ENCODE results near the gene ZBTB12. TPM values are rescaled to one million over a fixed set of nuclear protein-coding genes. Genes with fewer than 3 reads are reported as not detected.
A peak's percentile ranks its signal among the peaks of the same experiment; 100 is the strongest.

ZBTB12 gene
- total RNA-seq, 1 experiment from 2014 or later: 11.7 TPM

GRCh38 chr6:31877125-31877650 lies 24.7 kb downstream of the ZBTB12 start:
- peaks cover 15% of the 10 kb centered on the region; the same call in 1 of the 2 replicates for H3K4me1 ChIP-seq
- Mint-ChIP-seq H3K27me3 (ENCODE audit: insufficient read depth, unreplicated experiment) (no peaks in the 10 kb centered on the region), H3K4me3 (ENCODE audit: unreplicated experiment) (no peak overlapping the region), H3K36me3 (ENCODE audit: insufficient read depth, unreplicated experiment) (peaks cover 15% of the 10 kb centered on the region), H3K27ac (ENCODE audit: unreplicated experiment) (peak overlapping the region; percentile 84), H3K9me3 (ENCODE audit: unreplicated experiment) (no peaks in the 10 kb centered on the region), H3K4me1 (ENCODE audit: low read depth, unreplicated experiment) (peaks cover 8% of the 10 kb centered on the region)
- DNase-seq: no peak
- POLR2A ChIA-PET: no interaction called here
- H3K4me3 ChIP-seq (ENCODE audit: low read depth, low read length): no peak overlapping the region
- no peaks in the 10 kb centered on the region for H3K27me3 ChIP-seq (replicated peaks; ENCODE audit: control insufficient read depth, insufficient read depth, low read length)
- no TSS peak for BruUV-seq (replicated peaks)
- TF ChIP-seq CTCF (IDR thresholded peaks at IDR 0.05; ENCODE audit: insufficient read depth in 1 of 2, low read depth in 1 of 2, low read length in 1 of 2, severe bottlenecking in 1 of 2, unreplicated experiment in 1 of 2): no peak
- no peaks in the 10 kb centered on the region for H3K9me3 ChIP-seq
- H3K36me3 ChIP-seq (ENCODE audit: control insufficient read depth, insufficient read depth, low read length): no peaks in the 10 kb centered on the region; the same call in 1 of the 2 replicates
- intact Hi-C loops (cut with micrococcal nuclease; ENCODE audit: unreplicated experiment): no loop called here
- CTCF ChIA-PET: interaction anchor here (0.6 kb wide), 1 partner anchor 100 kb away, joined by 4 read pairs; no protein-coding TSS in a partner anchor

GRCh38 chr6:31876357-31876756 lies 25.5 kb downstream of the ZBTB12 start:
- H3K9me3 Mint-ChIP-seq (ENCODE audit: unreplicated experiment): no peaks in the 10 kb centered on the region
- Histone ChIP-seq H3K4me1 (peaks cover 15% of the 10 kb centered on the region; the same call in 1 of the 2 replicates), H3K4me3 (ENCODE audit: low read depth, low read length) (no peak overlapping the region), H3K36me3 (ENCODE audit: control insufficient read depth, insufficient read depth, low read length) (no peaks in the 10 kb centered on the region; the same call in 1 of the 2 replicates), H3K9me3 (no peaks in the 10 kb centered on the region), H3K27me3 (replicated peaks; ENCODE audit: control insufficient read depth, insufficient read depth, low read length) (no peaks in the 10 kb centered on the region)
- H3K27me3 Mint-ChIP-seq (ENCODE audit: insufficient read depth, unreplicated experiment): no peaks in the 10 kb centered on the region
- peaks cover 14% of the 10 kb centered on the region for H3K36me3 Mint-ChIP-seq (ENCODE audit: insufficient read depth, unreplicated experiment)
- intact Hi-C loops (cut with micrococcal nuclease; ENCODE audit: unreplicated experiment): no loop called here
- no peak for TF ChIP-seq CTCF (IDR thresholded peaks at IDR 0.05; ENCODE audit: insufficient read depth in 1 of 2, low read depth in 1 of 2, low read length in 1 of 2, severe bottlenecking in 1 of 2, unreplicated experiment in 1 of 2)
- DNase-seq: no peak
- BruUV-seq (replicated peaks): no TSS peak
- H3K4me3 Mint-ChIP-seq (ENCODE audit: unreplicated experiment): no peak overlapping the region
- CTCF ChIA-PET: no interaction called here
- peaks cover 8% of the 10 kb centered on the region for H3K4me1 Mint-ChIP-seq (ENCODE audit: low read depth, unreplicated experiment)
- H3K27ac Mint-ChIP-seq (ENCODE audit: unreplicated experiment): no peak overlapping the region
- POLR2A ChIA-PET: no interaction called here

GRCh38 chr6:31875877-31876276 lies 26.0 kb downstream of the ZBTB12 start:
- ChIA-PET CTCF (no interaction called here), POLR2A (interaction anchor here (0.6 to 0.8 kb wide), 2 partner anchors 61 to 135 kb away, joined by 3 read pairs; partner anchors contain the start of genes HSPA1A and HSPA1L)
- no peak for TF ChIP-seq CTCF (IDR thresholded peaks at IDR 0.05; ENCODE audit: insufficient read depth in 1 of 2, low read depth in 1 of 2, low read length in 1 of 2, severe bottlenecking in 1 of 2, unreplicated experiment in 1 of 2)
- H3K9me3 Mint-ChIP-seq (ENCODE audit: unreplicated experiment): no peaks in the 10 kb centered on the region
- BruUV-seq (replicated peaks): no TSS peak
- H3K27me3 ChIP-seq (replicated peaks; ENCODE audit: control insufficient read depth, insufficient read depth, low read length): no peaks in the 10 kb centered on the region
- intact Hi-C loops (cut with micrococcal nuclease; ENCODE audit: unreplicated experiment): no loop called here
- H3K36me3 ChIP-seq (ENCODE audit: control insufficient read depth, insufficient read depth, low read length): no peaks in the 10 kb centered on the region; the same call in 1 of the 2 replicates
- H3K9me3 ChIP-seq: no peaks in the 10 kb centered on the region
- no peak overlapping the region for H3K4me3 Mint-ChIP-seq (ENCODE audit: unreplicated experiment)
- H3K27me3 Mint-ChIP-seq (ENCODE audit: insufficient read depth, unreplicated experiment): no peaks in the 10 kb centered on the region
- H3K4me1 ChIP-seq: peaks cover 15% of the 10 kb centered on the region; the same call in 1 of the 2 replicates
- peaks cover 9% of the 10 kb centered on the region for H3K36me3 Mint-ChIP-seq (ENCODE audit: insufficient read depth, unreplicated experiment)
- DNase-seq: no peak
- no peak overlapping the region for H3K4me3 ChIP-seq (ENCODE audit: low read depth, low read length)
- H3K4me1 Mint-ChIP-seq (ENCODE audit: low read depth, unreplicated experiment): peaks cover 8% of the 10 kb centered on the region
- H3K27ac Mint-ChIP-seq (ENCODE audit: unreplicated experiment): no peak overlapping the region
